Ishikawa (cell line): ENCODE data around the gene RPS21.

Experiments
- CEBPB ChIP-seq: IDR thresholded peaks from 2 replicates; pipeline ENCODE4 v1.6.1; 2012
- FOXM1 ChIP-seq: IDR thresholded peaks from 2 replicates; pipeline ENCODE4 v1.6.1; 2012; ENCODE audit warnings: low read depth, borderline replicate concordance
- RAD21 ChIP-seq: IDR thresholded peaks from 2 replicates; pipeline ENCODE4 v1.6.1; 2012; ENCODE audit warnings: low read depth
- TAF1 ChIP-seq: IDR thresholded peaks from 2 replicates; pipeline ENCODE4 v1.6.1; 2012; ENCODE audit warnings: low read depth, mild to moderate bottlenecking
- TCF12 ChIP-seq: IDR thresholded peaks from 2 replicates; pipeline ENCODE4 v1.6.1; 2012; ENCODE audit warnings: low read depth
- YY1 ChIP-seq: IDR thresholded peaks from 2 replicates; pipeline ENCODE4 v1.6.1; 2012; ENCODE audit warnings: low read depth
- TF ChIP-seq, protein P1 (sequence below): IDR thresholded peaks from 2 replicates; pipeline ENCODE4 v1.6.1; 2012; ENCODE audit warnings: low read depth, mild to moderate bottlenecking
- TF ChIP-seq, protein P2 (sequence below): IDR thresholded peaks from 2 replicates; pipeline ENCODE4 v1.6.1; 2012

DNA sequence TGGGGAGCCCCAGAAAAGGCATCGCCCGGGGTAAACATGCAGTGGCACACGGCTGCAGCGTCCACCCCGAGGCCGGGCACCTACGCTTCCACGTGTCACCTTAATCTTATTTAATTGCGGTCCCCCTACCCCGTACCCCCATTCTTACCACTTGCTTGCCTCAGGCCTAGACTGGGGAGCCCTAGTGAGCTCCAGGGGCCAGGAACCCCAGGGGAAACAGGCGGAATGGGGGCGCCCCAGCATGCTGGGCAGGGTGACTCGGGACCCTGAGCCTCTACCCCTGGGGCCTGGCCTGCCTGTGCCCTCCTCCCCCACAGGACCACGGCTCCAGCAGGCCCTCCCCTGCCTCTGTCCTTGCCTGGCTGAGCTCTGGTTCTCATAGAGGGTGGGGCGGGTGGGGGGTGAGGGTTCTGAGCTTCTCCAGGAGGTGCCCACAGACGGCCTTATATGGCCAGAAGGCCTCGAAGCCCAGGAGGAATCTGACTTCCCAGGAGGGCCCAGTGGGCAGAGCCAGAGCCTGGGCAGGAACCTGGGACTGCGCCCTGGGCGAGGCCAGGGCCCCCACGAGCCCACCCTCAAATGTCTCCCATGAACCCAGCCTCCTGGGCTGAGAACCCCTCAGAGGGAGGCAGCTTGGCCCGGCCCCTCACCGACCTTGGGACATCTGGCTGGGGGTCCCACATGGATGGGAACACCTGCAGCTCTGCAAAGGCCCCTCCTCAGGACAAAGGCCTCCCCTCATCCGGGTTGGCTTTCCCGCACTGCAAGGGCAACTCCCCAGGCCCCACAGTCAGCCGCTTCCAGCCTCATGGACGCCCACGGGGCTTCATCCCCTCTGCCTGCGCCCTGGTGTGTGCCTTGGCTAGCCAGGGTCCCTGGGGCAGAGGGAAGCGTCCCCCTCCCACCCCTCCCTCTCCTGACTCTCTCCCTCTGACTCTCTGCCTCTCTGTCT lies 14.6 kb upstream of the RPS21 start:
- TF ChIP-seq FOXM1 = no peak
- no peak for TF ChIP-seq CEBPB
- no peak for TF ChIP-seq YY1
- no peak for TF ChIP-seq TAF1
- TF ChIP-seq, protein P1, sequence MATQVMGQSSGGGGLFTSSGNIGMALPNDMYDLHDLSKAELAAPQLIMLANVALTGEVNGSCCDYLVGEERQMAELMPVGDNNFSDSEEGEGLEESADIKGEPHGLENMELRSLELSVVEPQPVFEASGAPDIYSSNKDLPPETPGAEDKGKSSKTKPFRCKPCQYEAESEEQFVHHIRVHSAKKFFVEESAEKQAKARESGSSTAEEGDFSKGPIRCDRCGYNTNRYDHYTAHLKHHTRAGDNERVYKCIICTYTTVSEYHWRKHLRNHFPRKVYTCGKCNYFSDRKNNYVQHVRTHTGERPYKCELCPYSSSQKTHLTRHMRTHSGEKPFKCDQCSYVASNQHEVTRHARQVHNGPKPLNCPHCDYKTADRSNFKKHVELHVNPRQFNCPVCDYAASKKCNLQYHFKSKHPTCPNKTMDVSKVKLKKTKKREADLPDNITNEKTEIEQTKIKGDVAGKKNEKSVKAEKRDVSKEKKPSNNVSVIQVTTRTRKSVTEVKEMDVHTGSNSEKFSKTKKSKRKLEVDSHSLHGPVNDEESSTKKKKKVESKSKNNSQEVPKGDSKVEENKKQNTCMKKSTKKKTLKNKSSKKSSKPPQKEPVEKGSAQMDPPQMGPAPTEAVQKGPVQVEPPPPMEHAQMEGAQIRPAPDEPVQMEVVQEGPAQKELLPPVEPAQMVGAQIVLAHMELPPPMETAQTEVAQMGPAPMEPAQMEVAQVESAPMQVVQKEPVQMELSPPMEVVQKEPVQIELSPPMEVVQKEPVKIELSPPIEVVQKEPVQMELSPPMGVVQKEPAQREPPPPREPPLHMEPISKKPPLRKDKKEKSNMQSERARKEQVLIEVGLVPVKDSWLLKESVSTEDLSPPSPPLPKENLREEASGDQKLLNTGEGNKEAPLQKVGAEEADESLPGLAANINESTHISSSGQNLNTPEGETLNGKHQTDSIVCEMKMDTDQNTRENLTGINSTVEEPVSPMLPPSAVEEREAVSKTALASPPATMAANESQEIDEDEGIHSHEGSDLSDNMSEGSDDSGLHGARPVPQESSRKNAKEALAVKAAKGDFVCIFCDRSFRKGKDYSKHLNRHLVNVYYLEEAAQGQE = no peak
- TF ChIP-seq TCF12 = 0 out of 2 replicates have a peak, but pooled peaks have one; percentile 19
- TF ChIP-seq, protein P2, sequence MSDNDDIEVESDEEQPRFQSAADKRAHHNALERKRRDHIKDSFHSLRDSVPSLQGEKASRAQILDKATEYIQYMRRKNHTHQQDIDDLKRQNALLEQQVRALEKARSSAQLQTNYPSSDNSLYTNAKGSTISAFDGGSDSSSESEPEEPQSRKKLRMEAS = no peak
- no peak for TF ChIP-seq RAD21
